Measurements from ENCODE around the gene C3orf38.
"Not testable (repeated sequence)": the region's sequence is repeated elsewhere in the genome, so short reads cannot be mapped to it uniquely, and the experiment has no call there.

The C3orf38 gene

GRCh38 chr3:88166419-88166971, 16.7 kb downstream of the C3orf38 start:
- no peak for DNase-seq

- no peak for DNase-seq
Measured at GRCh38 chr3:88167173-88167572, 17.4 kb downstream of the C3orf38 start.

GRCh38 chr3:88167704-88168103, 17.9 kb downstream of the C3orf38 start:
- no peak for DNase-seq

- DNase-seq = no peak
Measured at GRCh38 chr3:88168171-88168570, 18.4 kb downstream of the C3orf38 start.

GRCh38 chr3:88180398-88180999, 30.7 kb downstream of the C3orf38 start:
- peak; percentile 20 for DNase-seq

GRCh38 chr3:88182165-88182918, 32.6 kb downstream of the C3orf38 start:
- not testable (repeated sequence) for DNase-seq

- DNase-seq = no peak
Measured at GRCh38 chr3:88188436-88188835, 38.7 kb downstream of the C3orf38 start.

- DNase-seq = no peak
Measured at GRCh38 chr3:88189361-88189810, 39.6 kb downstream of the C3orf38 start.

GRCh38 chr3:88191872-88192409, 42.2 kb downstream of the C3orf38 start:
- no peak for DNase-seq

GRCh38 chr3:88192631-88193030, 42.9 kb downstream of the C3orf38 start:
- DNase-seq = no peak

GRCh38 chr3:88195951-88196434, 46.2 kb downstream of the C3orf38 start:
- DNase-seq = no peak

GRCh38 chr3:88198121-88198520, 48.4 kb downstream of the C3orf38 start:
- DNase-seq = no peak

- DNase-seq = peak; percentile 67
Measured at GRCh38 chr3:88203642-88204055, 53.9 kb downstream of the C3orf38 start.

Measured in NCI-H1105 treated with DMSO at 0.1 percent for 48 hours (cell line).